Measurements from ENCODE around the gene FAM174B. TPM values are rescaled to one million over a fixed set of nuclear protein-coding genes. Genes with fewer than 3 reads are reported as not detected.

Gene FAM174B
- total and polyA plus RNA-seq, 11 donors = 6.8 to 22.2 (median 12.1) TPM

DNA sequence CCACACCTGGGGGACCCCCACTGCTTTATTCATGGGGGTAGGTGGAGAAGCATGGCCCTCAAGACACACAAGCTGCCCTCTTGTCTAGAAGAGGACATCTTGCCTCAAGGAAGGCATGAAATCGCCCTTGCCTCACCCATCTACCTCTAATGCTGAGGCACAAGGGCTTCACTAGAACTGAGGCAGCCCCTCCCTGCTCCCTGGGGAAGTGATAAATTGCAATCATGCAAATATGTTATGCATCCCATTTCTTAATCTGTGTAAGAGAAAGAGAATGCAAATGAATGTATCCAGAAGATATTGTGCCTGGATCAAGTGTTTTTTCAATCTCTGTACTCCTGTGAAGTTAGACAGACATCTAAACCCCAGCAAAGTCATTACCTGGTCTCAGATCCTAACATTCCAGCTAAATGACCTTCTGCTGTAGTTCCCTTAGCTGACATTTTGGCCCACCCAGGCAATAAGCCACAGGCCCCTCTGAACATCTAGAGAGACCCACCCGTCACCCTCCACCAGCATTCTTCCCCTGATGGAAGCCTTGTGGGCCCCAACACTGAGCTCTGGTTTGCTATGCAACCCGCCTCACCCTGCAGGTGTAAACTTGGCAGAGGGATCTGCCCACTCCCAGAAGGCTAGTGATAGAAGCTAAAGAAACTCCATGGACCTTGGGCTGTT is 53.8 kb downstream of the FAM174B start:
- Histone ChIP-seq H3K4me1 (peaks cover 0 to 47% (median 0%) of the 10 kb centered on the region in 12 donors), H3K4me3 (no peak overlapping the region), H3K27ac (no peak overlapping the region), H3K9me3 (no peaks in the 10 kb centered on the region), H3K36me3 (no peaks in the 10 kb centered on the region), H3K27me3 (no peaks in the 10 kb centered on the region)
- TF ChIP-seq, protein P1, sequence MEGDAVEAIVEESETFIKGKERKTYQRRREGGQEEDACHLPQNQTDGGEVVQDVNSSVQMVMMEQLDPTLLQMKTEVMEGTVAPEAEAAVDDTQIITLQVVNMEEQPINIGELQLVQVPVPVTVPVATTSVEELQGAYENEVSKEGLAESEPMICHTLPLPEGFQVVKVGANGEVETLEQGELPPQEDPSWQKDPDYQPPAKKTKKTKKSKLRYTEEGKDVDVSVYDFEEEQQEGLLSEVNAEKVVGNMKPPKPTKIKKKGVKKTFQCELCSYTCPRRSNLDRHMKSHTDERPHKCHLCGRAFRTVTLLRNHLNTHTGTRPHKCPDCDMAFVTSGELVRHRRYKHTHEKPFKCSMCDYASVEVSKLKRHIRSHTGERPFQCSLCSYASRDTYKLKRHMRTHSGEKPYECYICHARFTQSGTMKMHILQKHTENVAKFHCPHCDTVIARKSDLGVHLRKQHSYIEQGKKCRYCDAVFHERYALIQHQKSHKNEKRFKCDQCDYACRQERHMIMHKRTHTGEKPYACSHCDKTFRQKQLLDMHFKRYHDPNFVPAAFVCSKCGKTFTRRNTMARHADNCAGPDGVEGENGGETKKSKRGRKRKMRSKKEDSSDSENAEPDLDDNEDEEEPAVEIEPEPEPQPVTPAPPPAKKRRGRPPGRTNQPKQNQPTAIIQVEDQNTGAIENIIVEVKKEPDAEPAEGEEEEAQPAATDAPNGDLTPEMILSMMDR (IDR thresholded peaks at IDR 0.05) = no peak
- no peak for TF ChIP-seq POLR2A (IDR thresholded peaks at IDR 0.05)
- 90 to 97% (median 93%) methylated on average over 2 to 3 of the region's 3 CpGs for WGBS, 4 donors
- ATAC-seq (no peak), DNase-seq (no peak)
- intact Hi-C loops (cut with DNase I) = loop anchor here in 1 of 10 donors (10.0 kb wide), 1 partner anchor 77 kb away; no protein-coding TSS in a partner anchor

DNA sequence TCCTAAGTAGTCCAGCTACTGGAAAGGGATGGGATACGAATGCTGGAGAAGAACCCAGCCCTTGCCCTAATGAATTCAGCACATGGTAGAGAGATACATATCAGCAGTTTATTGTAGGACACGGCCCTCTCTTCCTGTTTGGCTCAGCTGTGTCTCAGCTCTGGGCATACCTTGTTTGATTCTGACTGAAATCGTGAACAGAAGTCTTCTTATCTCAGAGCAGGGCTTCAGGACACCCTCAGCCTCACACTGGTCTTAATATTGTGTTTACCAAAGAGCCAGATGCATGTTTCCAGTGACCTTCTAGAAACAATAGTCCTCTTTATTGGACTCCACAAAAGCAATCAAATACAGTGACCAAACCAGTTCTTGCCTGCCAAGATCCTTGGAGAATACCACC is 54.7 kb downstream of the FAM174B start:
- peak in 2 of 4 donors; percentile 21 to 69 for ATAC-seq
- peaks cover 0 to 55% (median 0%) of the 10 kb centered on the region in 12 donors for H3K4me1 ChIP-seq
- H3K4me3 ChIP-seq = no peak overlapping the region
- intact Hi-C loops (cut with DNase I) = loop anchor here in 1 of 10 donors (10.0 kb wide), 1 partner anchor 76 kb away; no protein-coding TSS in a partner anchor
- no peaks in the 10 kb centered on the region for H3K27me3 ChIP-seq
- H3K9me3 ChIP-seq = no peaks in the 10 kb centered on the region
- H3K36me3 ChIP-seq = no peaks in the 10 kb centered on the region
- 28 to 55% (median 35%) methylated on average over 3 of the region's 3 CpGs for WGBS, 4 donors
- H3K27ac ChIP-seq = no peak overlapping the region
- no peak for DNase-seq
- TF ChIP-seq POLR2A (IDR thresholded peaks at IDR 0.05) = no peak
- TF ChIP-seq, protein P1 (IDR thresholded peaks at IDR 0.05) = no peak

DNA sequence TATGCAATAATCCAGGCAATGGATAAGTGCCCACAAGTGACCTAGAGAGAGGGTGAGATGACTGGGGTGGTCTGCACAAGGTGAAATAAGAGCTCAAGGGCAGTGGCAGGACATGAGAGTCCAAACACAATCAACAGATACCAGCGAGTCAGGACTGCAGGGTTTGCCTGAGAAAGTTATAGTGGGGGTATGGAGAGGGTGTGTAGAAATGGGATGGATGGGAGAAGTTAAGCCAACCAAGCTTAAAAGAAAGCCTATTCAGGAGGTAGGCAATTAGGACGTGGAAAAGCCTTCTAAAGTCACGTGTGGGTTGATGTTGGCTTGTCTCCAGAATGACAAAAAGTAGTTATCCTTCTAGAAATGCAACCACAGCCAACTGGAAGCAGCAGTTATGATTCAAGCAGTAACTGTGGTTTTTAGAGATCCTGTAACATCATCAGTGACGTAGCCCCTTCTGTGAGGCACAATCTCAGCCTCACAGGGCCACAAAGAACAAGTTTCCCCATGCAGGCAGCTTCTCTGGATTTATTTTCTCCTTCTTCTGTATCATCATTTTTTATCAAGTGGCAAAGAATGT is 56.1 kb downstream of the FAM174B start:
- Histone ChIP-seq H3K27ac (no peak overlapping the region), H3K27me3 (no peaks in the 10 kb centered on the region), H3K4me1 (peaks cover 0 to 69% (median 0%) of the 10 kb centered on the region in 12 donors), H3K4me3 (no peak overlapping the region), H3K9me3 (no peaks in the 10 kb centered on the region), H3K36me3 (no peaks in the 10 kb centered on the region)
- TF ChIP-seq POLR2A (IDR thresholded peaks at IDR 0.05) = no peak
- TF ChIP-seq, protein P1 (IDR thresholded peaks at IDR 0.05) = no peak
- 37 to 47% (median 43%) methylated on average over 4 of the region's 4 CpGs for WGBS, 4 donors
- intact Hi-C loops (cut with DNase I) = loop anchor here in 3 of 10 donors (10.0 kb wide), 1 partner anchor 75 kb away; no protein-coding TSS in a partner anchor
- DNase-seq (no peak), ATAC-seq (no peak)

DNA sequence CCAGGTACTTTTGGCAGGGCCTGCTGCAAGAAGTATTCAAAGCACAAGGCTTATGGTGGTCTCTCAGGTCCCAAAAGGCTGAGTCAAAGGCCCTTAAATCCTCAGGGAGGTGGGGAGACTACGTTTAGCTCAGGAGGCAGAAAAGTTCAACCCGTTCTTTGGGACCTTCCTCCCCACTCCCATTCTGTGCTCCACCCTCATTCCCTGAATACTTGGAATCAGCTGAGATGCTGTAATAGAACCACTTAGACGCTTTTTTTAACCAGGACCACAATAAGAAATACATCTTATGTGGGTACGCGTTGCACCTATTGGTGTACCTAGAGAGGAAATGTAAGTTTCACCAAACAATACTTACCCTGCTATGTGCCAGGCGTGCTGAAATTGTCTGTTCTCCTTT is 58.0 kb downstream of the FAM174B start:
- Histone ChIP-seq H3K36me3 (no peaks in the 10 kb centered on the region), H3K9me3 (no peaks in the 10 kb centered on the region), H3K4me1 (peaks cover 0 to 85% (median 2%) of the 10 kb centered on the region in 12 donors), H3K27me3 (peaks cover 0 to 3% (median 0%) of the 10 kb centered on the region in 9 donors), H3K4me3 (no peak overlapping the region), H3K27ac (no peak overlapping the region)
- ATAC-seq (no peak), DNase-seq (no peak)
- intact Hi-C loops (cut with DNase I) = loop anchor here in 3 of 10 donors (10.0 kb wide), 1 partner anchor 73 kb away; no protein-coding TSS in a partner anchor
- TF ChIP-seq, protein P1 (IDR thresholded peaks at IDR 0.05) = no peak
- TF ChIP-seq POLR2A (IDR thresholded peaks at IDR 0.05) = no peak
- 59 to 72% (median 66%) methylated on average over 6 of the region's 6 CpGs for WGBS, 4 donors

Data from heart left ventricle (tissue), 16 donors.